K562 (cell line): ENCODE measurements around the gene FOXL3. TPM values are rescaled to one million over a fixed set of nuclear protein-coding genes. Genes with fewer than 3 reads are reported as not detected.

Source experiments
- BRF2 ChIP-seq: IDR thresholded peaks from 3 replicates; pipeline ENCODE4 v1.6.1; 2011; ENCODE audit warnings: borderline replicate concordance, mild to moderate bottlenecking; ENCODE audit not compliant: insufficient read length, insufficient read depth
- CBFA2T2 ChIP-seq: fragments of 450-650 bp; conservative IDR thresholded peaks from 2 replicates; pipeline ENCODE4 v1.6.1; 2017; ENCODE audit warnings: mild to moderate bottlenecking
- CREM ChIP-seq: IDR thresholded peaks from 2 replicates; pipeline ENCODE4 v1.6.1; 2014; ENCODE audit warnings: antibody characterized with exemption, low read depth
- CXXC5 ChIP-seq: fragments of 250-450 bp; sonication (Bioruptor Pico); IDR thresholded peaks from 2 replicates; pipeline ENCODE4 v1.8.0; 2022; ENCODE audit warnings: inconsistent platforms, mild to moderate bottlenecking, moderate library complexity
- ELK3 ChIP-seq: fragments of 450-650 bp; formaldehyde crosslinking; IDR thresholded peaks from 2 replicates; pipeline ENCODE4 v1.4.0; 2020; ENCODE audit warnings: mild to moderate bottlenecking
- ETV6 ChIP-seq, 3 experiments: fragments of 150-350 bp in 1 of 3; sonication (generic) in 1 of 3; formaldehyde crosslinking in 1 of 3; IDR thresholded peaks; 2 replicates each; pipeline versions ENCODE4 v1.6.1 to v1.8.0; 2014 to 2022; ENCODE audit warnings: borderline replicate concordance in 2 of 3, low read depth in 2 of 3, antibody characterized with exemption in 1 of 3, low read length in 1 of 3, mild to moderate bottlenecking in 1 of 3, missing genetic modification reagents in 1 of 3
- GTF2A2 ChIP-seq: IDR thresholded peaks from 2 replicates; pipeline ENCODE4 v1.6.1; 2016; ENCODE audit warnings: mild to moderate bottlenecking, missing genetic modification characterization, missing compliant biosample characterization
- ILK ChIP-seq: fragments of 450-650 bp; IDR thresholded peaks from 2 replicates; pipeline ENCODE4 v1.6.1; 2016; ENCODE audit warnings: missing genetic modification characterization, low read depth, mild to moderate bottlenecking, missing compliant biosample characterization, moderate library complexity, borderline replicate concordance
- PYGO2 ChIP-seq: fragments of 450-650 bp; IDR thresholded peaks from 2 replicates; pipeline ENCODE4 v1.6.1; 2016; ENCODE audit warnings: mild to moderate bottlenecking, missing genetic modification characterization, moderate library complexity, missing compliant biosample characterization
- RB1 ChIP-seq: fragments of 450-650 bp; IDR thresholded peaks from 2 replicates; pipeline ENCODE4 v1.6.1; 2017; ENCODE audit warnings: low read depth, mild to moderate bottlenecking
- SREBF1 ChIP-seq: fragments of 150-350 bp; IDR thresholded peaks from 2 replicates; pipeline ENCODE4 v1.6.1; 2014; ENCODE audit warnings: antibody characterized with exemption, low read depth, low read length, borderline replicate concordance
- ZBTB33 ChIP-seq: sonication (generic); formaldehyde crosslinking; IDR thresholded peaks from 2 replicates; pipeline ENCODE4 v1.8.1; 2023; ENCODE audit warnings: mild to moderate bottlenecking, missing genetic modification reagents
- ZBTB8A ChIP-seq: fragments of 450-650 bp; IDR thresholded peaks from 2 replicates; pipeline ENCODE4 v1.6.1; 2018; ENCODE audit warnings: mild to moderate bottlenecking, moderate library complexity; ENCODE audit not compliant: partially characterized antibody
- ZNF239 ChIP-seq: fragments of 250-450 bp; sonication (Bioruptor Pico); IDR thresholded peaks from 2 replicates; pipeline ENCODE4 v1.4.0; 2020; ENCODE audit warnings: mild to moderate bottlenecking
- ZNF512 ChIP-seq: IDR thresholded peaks from 2 replicates; pipeline ENCODE4 v1.6.1; 2016; ENCODE audit warnings: missing genetic modification characterization, missing compliant biosample characterization
- ZNF561 ChIP-seq: fragments of 450-650 bp; formaldehyde crosslinking; conservative IDR thresholded peaks from 2 replicates; pipeline ENCODE4 v1.4.0; 2020; ENCODE audit warnings: mild to moderate bottlenecking, moderate library complexity
- ZNF583 ChIP-seq: fragments of 250-450 bp; sonication (Bioruptor Pico); IDR thresholded peaks from 2 replicates; pipeline ENCODE4 v1.4.0; 2020
- polyA plus RNA-seq, 8 experiments: library from polyadenylated mRNA; depleted of rRNA in 4 of 8; stranded (reverse) in 5 of 8; unstranded in 3 of 8; fragments of >200 nt; fragmentation: Nextera tagmentation in 2 of 8; fragmentation: Illumina TruSeq in 1 of 8; extraction: Ambion mirVana in 2 of 8; extraction: Trizol in 1 of 8; gene quantifications; 2 replicates each; pipeline versions ENCODE4 v1.2.1 to v1.2.3, GENCODE V29; 2011 to 2014; ENCODE audit warnings: inconsistent platforms in 1 of 8, missing spikeins in 1 of 8
- total RNA-seq, 7 experiments: library from RNA; depleted of rRNA in 6 of 7; stranded (reverse); fragments of >200 nt in 6 of 7; fragmentation: Illumina TruSeq in 2 of 7; extraction: Trizol in 2 of 7; gene quantifications; 2 replicates each; pipeline versions ENCODE4 v1.2.1 to v1.2.3, GENCODE V29; 2011 to 2021; ENCODE audit warnings: low replicate concordance in 1 of 7
- TF ChIP-seq, protein P1 (sequence below): fragments of 450-650 bp; IDR thresholded peaks from one replicate; pipeline ENCODE4 v1.6.1; 2018; ENCODE audit warnings: mild to moderate bottlenecking, moderate library complexity; ENCODE audit not compliant: partially characterized antibody

The FOXL3 gene
- total and polyA plus RNA-seq, 9 of the 15 experiments (the other 6 are each of a cell fraction or from before 2014, with no cell fraction given), result not detected

DNA sequence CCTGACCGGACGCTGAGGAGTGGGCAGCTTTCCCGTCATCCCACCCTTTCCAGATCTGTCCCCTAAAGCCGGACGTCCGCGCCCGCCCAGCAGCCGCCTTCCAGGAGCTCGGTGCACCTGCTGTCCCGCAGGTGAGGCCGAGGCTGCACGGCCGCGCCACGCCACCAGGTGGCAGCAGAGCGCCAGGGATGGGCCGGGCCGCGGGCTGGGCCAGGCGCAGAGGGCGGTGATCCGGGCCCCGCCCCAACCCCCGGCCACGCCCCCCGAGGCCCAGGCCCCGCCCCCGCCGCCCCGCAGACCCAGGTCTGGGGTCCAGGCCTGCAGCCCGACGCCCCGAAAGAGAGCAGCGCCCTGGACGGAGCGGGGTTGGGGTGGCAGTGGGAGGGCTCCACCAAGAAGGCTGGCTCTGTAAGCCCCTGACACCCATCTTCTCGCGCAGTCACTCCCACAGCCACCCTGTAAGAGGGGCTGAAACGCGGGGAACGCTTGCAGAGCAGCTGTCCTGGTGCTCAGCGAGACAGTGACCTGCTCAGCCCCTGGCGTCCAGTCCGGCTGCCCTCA, 32.2 kb downstream of the FOXL3 start (continued):
- TF ChIP-seq SREBF1 (no peak), BRF2 (no peak), ILK (tag) (no peak), ZBTB8A (no peak), CXXC5 (CRISPR knock-in tag) (0 out of 2 replicates have a peak, but pooled peaks have one; percentile 16), ZBTB33 (CRISPR knock-in tag) (peak; percentile 52), ZNF561 (no peak), ZNF512 (tag) (no peak), CREM (0 out of 2 replicates have a peak, but pooled peaks have one; percentile 22), ELK3 (no peak), ZNF583 (CRISPR knock-in tag) (no peak), ZNF239 (CRISPR knock-in tag) (no peak), GTF2A2 (tag) (no peak), PYGO2 (no peak), ETV6 (IDR thresholded peaks at IDR 0.05; ENCODE audit: borderline replicate concordance in 1 of 2, low read depth in 2 of 2, low read length in 1 of 2) (no peak), ETV6 (CRISPR knock-in tag; IDR thresholded peaks at IDR 0.05; ENCODE audit: borderline replicate concordance) (no peak), RB1 (peak; percentile 76; the same call in 1 of the 2 replicates), CBFA2T2 (no peak)
- TF ChIP-seq, protein P1, sequence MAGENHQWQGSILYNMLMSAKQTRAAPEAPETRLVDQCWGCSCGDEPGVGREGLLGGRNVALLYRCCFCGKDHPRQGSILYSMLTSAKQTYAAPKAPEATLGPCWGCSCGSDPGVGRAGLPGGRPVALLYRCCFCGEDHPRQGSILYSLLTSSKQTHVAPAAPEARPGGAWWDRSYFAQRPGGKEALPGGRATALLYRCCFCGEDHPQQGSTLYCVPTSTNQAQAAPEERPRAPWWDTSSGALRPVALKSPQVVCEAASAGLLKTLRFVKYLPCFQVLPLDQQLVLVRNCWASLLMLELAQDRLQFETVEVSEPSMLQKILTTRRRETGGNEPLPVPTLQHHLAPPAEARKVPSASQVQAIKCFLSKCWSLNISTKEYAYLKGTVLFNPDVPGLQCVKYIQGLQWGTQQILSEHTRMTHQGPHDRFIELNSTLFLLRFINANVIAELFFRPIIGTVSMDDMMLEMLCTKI, result no peak
